Choroid plexus epithelial cell (primary cell): ENCODE results near the gene MARCO.

ENCODE experiments used
- DNase-seq: peaks from one replicate; pipeline ENCODE4 v3.0.0-alpha.2; 2010; ENCODE audit warnings: low read depth
- H3K4me3 ChIP-seq: 2 replicates; pipeline ENCODE4 v1.5.1; 2011; ENCODE audit warnings: low read depth, mild to moderate bottlenecking, control low read depth, low read length, moderate library complexity
- CTCF ChIP-seq: conservative IDR thresholded peaks from 2 replicates; pipeline ENCODE4 v1.5.1; 2011; ENCODE audit warnings: low read depth, mild to moderate bottlenecking, control low read depth, inconsistent platforms, low read length, moderate library complexity

Gene MARCO

GRCh38 chr2:119008108-119008507 is 66.1 kb downstream of the MARCO start:
- TF ChIP-seq CTCF, result no peak
- no peak for DNase-seq
- no peak overlapping the region for H3K4me3 ChIP-seq

- no peak for TF ChIP-seq CTCF
- H3K4me3 ChIP-seq, result no peak overlapping the region
- no peak for DNase-seq
These were observed 67.1 kb downstream of the MARCO start for GRCh38 chr2:119009110-119009509.

GRCh38 chr2:119010336-119010735 is 68.3 kb downstream of the MARCO start:
- H3K4me3 ChIP-seq, result no peak overlapping the region
- no peak for DNase-seq
- no peak for TF ChIP-seq CTCF

GRCh38 chr2:119011162-119011909 is 69.3 kb downstream of the MARCO start:
- H3K4me3 ChIP-seq, result no peak overlapping the region
- TF ChIP-seq CTCF, result peak; percentile 62
- DNase-seq, result peak; percentile 52

- DNase-seq, result no peak
- no peak overlapping the region for H3K4me3 ChIP-seq
- no peak for TF ChIP-seq CTCF
These were observed 69.9 kb downstream of the MARCO start for GRCh38 chr2:119011910-119012209.

GRCh38 chr2:119012345-119013301 is 70.6 kb downstream of the MARCO start:
- no peak for DNase-seq
- no peak for TF ChIP-seq CTCF
- H3K4me3 ChIP-seq, result no peak overlapping the region
